Fibroblast of skin of abdomen (primary cell): ENCODE data around the gene MED13. TPM values are rescaled to one million over a fixed set of nuclear protein-coding genes. Genes with fewer than 3 reads are reported as not detected.

Source experiments
- DNase-seq: peaks from one replicate; pipeline ENCODE4 v3.0.0-alpha.2; 2013
- polyA plus RNA-seq, 2 experiments: library from polyadenylated mRNA; unstranded; fragments of 120-200 nt; gene quantifications; one replicate each; pipeline ENCODE4 v1.2.1, GENCODE V29; 2013; ENCODE audit not compliant: insufficient read length in 2 of 2

Gene MED13, protein sequence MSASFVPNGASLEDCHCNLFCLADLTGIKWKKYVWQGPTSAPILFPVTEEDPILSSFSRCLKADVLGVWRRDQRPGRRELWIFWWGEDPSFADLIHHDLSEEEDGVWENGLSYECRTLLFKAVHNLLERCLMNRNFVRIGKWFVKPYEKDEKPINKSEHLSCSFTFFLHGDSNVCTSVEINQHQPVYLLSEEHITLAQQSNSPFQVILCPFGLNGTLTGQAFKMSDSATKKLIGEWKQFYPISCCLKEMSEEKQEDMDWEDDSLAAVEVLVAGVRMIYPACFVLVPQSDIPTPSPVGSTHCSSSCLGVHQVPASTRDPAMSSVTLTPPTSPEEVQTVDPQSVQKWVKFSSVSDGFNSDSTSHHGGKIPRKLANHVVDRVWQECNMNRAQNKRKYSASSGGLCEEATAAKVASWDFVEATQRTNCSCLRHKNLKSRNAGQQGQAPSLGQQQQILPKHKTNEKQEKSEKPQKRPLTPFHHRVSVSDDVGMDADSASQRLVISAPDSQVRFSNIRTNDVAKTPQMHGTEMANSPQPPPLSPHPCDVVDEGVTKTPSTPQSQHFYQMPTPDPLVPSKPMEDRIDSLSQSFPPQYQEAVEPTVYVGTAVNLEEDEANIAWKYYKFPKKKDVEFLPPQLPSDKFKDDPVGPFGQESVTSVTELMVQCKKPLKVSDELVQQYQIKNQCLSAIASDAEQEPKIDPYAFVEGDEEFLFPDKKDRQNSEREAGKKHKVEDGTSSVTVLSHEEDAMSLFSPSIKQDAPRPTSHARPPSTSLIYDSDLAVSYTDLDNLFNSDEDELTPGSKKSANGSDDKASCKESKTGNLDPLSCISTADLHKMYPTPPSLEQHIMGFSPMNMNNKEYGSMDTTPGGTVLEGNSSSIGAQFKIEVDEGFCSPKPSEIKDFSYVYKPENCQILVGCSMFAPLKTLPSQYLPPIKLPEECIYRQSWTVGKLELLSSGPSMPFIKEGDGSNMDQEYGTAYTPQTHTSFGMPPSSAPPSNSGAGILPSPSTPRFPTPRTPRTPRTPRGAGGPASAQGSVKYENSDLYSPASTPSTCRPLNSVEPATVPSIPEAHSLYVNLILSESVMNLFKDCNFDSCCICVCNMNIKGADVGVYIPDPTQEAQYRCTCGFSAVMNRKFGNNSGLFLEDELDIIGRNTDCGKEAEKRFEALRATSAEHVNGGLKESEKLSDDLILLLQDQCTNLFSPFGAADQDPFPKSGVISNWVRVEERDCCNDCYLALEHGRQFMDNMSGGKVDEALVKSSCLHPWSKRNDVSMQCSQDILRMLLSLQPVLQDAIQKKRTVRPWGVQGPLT (N-terminal part only)
- polyA plus RNA-seq (2013, experiment 1 of 2; ENCODE audit: insufficient read length), result 19.8 TPM
- 17.5 TPM for polyA plus RNA-seq (2013, experiment 2 of 2; ENCODE audit: insufficient read length)

DNA sequence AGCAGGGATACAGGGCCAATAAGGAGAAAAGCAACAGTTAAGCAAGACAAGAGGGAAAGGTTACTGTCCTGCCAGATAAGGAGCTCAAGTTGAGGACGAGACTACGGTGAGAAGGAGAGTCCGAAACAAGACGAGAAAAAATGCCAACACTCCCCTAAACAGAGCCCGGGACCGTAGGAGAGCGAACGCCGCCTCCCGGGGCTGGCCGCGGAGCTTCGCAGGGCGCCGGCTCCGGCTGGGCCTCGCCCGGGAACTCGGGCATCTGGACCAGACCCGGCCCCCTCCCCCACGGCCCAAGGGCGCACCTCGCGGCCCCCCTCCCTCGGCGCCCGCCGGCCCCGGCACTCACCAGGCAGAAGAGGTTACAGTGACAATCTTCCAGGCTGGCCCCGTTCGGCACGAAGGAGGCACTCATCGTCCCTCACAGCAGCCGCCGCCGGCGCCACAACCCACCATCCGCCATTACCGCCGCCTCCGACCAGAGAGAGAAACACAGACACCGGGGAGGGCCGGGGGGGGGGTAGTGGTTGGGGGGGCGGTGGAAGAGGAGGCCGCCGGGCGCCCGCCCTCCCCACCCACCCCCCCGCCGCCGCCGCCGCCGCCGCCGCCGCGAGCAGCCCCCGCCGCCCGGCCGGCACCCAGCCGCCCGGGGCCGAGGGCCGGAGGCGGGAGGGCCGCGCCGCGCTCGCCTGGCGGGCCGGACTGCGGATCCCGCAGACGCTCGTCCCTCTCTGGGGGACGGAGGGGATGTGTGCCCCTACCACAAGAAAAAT, at the start of gene MED13:
Gene MED13 (minus strand): TSS at position 488 of the 773 bp plus-strand sequence. CDS start 73 bp downstream, at position 415.
- DNase-seq, result peak; percentile 36

GRCh38 chr17:62112229-62112628, 47.2 kb upstream of the MED13 start:
- DNase-seq, result no peak

- DNase-seq, result no peak
Measured at GRCh38 chr17:62111562-62112171, 46.6 kb upstream of the MED13 start.

- no peak for DNase-seq
Measured at GRCh38 chr17:62110923-62111484, 45.9 kb upstream of the MED13 start.

- DNase-seq, result no peak
Measured at GRCh38 chr17:62109924-62110323, 44.8 kb upstream of the MED13 start.

GRCh38 chr17:62109378-62109902, 44.4 kb upstream of the MED13 start:
- DNase-seq, result peak; percentile 69

GRCh38 chr17:62105861-62106260, 40.8 kb upstream of the MED13 start:
- no peak for DNase-seq

DNA sequence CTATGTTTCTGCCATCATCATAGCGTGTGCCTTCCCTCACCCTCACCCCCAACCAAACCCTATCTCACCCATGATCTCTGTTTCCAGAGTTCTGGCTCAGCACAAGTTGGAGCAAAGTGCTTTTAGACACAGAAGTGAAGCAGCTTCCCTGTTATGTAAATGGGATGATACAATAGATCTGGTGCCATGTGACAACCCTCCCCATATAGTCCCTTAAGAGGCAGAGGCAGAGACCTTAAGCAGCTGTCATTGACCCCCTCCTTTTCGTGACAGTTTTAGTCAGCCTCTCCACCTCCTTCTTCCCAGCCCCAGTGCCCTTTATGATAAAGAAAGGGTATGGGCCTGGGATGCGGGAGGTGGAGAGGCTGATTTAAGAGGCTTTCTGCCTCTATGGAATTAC, 40.3 kb upstream of the MED13 start:
- no peak for DNase-seq

- DNase-seq, result no peak
Measured at GRCh38 chr17:62101515-62101914, 36.4 kb upstream of the MED13 start.

DNA sequence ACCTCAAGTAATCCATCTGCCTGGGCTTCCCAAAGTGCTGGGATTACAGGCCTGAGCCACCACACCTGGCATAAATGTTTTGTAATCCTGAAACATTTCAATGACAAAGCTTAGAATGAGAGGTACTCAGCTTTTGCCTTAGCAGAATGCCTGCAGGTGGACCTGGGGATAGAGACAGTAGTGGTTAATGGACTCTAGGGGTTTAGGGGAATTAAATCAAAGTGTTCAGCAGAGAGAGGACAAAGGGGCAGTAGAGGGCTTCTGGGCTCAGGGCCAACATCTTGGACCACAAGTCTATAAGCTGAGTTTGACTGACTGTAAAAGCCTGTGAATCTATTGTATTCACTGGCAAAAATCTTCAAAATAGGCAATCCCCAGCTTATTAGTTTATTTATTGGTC, 36.0 kb upstream of the MED13 start:
- DNase-seq, result no peak

DNA sequence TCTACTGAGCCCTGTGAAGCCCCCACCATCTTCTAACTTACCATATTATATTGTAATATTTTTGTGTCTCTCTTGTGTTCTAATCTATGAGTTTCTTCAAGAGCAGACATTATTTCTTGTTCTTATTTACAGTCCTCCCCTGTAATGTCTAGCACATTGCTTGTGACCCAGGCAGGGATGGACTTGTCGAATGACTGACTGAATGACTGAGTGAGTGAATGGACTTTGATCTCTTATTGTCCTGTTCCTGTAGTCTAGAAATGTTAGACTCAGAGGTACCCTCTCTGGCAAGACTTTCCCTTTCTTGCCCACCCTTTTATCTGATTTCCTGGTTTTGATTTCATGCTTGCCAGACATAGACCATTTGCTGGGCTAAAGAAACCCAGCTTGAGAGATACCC, 35.0 kb upstream of the MED13 start:
- DNase-seq, result no peak

DNA sequence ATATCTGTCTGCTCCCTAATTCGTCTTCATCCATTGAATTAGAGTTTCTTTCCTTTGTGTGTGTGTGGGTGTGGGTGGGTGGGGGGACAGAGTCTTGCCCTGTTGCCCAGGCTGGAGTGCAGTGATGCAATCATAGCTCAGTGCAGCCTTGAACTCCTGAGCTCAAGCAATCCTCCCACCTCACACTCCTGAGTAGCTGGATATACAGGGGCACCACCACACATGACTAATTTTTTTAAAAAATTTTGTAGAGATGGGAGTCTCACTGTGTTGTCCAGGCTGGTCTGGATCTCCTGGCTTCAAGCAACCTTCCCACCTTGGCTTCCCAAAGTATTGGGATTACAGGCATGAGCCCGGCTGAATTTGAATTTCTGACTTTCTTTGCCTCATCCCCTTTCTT, 34.5 kb upstream of the MED13 start:
- no peak for DNase-seq

DNA sequence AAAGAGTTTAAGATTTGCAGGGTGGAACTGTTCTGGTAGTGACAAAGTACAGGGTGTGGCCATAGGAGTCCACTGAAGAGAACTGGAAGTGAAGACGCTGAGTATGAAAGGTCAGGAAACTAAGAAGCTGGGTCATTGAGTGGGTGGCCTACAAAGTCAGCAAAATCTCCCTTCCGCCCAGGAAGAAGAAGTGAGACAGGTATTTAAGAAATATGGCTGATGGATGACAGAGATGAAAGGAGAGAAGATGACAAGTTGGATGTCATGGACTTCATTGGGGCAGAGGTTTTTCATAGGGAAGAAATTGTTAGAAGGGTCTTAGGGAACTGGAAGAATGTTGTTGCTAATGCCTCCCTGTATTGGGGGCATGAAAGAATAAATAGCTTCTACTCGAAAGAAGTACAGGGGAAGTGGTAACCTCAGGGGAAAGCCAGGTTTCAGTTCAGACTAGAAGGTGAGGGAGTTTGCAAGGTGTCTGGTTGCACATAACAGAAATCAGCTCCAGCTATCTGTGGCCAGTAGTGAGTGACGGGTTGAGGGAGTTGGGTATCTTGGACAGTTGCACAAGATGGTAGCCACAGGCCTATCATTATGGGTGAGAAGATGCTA, 33.6 kb upstream of the MED13 start:
- DNase-seq, result no peak

- DNase-seq, result no peak
Measured at GRCh38 chr17:62096401-62096670, 31.3 kb upstream of the MED13 start.

- DNase-seq, result no peak
Measured at GRCh38 chr17:62094175-62094574, 29.1 kb upstream of the MED13 start.

GRCh38 chr17:62093188-62094155, 28.4 kb upstream of the MED13 start:
- DNase-seq, result peak; percentile 85

DNA sequence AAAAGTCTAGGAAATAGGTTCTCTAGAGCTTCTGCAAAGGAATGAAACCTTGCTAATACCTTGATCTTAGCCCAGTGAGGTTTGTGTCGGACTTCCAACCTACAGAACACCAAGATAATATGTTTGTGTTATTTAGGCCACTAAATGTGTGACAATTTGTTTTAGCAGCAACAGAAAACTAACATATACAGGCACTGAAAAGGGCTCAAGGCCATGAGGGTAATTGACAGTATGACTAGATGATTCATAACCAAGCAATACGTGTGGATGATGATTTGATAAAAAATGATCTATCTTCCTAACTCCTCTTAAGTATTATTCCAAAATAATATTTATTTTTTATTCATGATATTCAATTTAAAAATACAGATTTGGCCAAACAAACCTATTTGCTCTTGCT, 27.7 kb upstream of the MED13 start:
- no peak for DNase-seq

- no peak for DNase-seq
Measured at GRCh38 chr17:62091804-62092203, 26.7 kb upstream of the MED13 start.

- no peak for DNase-seq
Measured at GRCh38 chr17:62090868-62091267, 25.8 kb upstream of the MED13 start.
